GM19043 (cell line): ENCODE measurements around the gene LPP.

Experiments used
- ATAC-seq: cut with Tn5 transposase; IDR thresholded peaks from one replicate; pipeline ENCODE4 v1.9.1; 2021; ENCODE audit warnings: low read depth; ENCODE audit not compliant: unreplicated experiment

Gene LPP

GRCh38 chr3:188154014-188154808 is at the start of gene LPP:
LPP (plus strand) TSS chr3:188154157; CDS start chr3:188406121, 251,964 bp downstream.
- peak; percentile 65 for ATAC-seq

- no peak for ATAC-seq
These were observed 48.0 kb upstream of the LPP start for GRCh38 chr3:188106006-188106405.

GRCh38 chr3:188106454-188106853 is 47.5 kb upstream of the LPP start:
- ATAC-seq = no peak

GRCh38 chr3:188106887-188107830 is 46.8 kb upstream of the LPP start:
- no peak for ATAC-seq

GRCh38 chr3:188108703-188109412 is 45.1 kb upstream of the LPP start:
- no peak for ATAC-seq

GRCh38 chr3:188111002-188111584 is 42.9 kb upstream of the LPP start:
- no peak for ATAC-seq

- ATAC-seq = no peak
These were observed 40.2 kb upstream of the LPP start for GRCh38 chr3:188113756-188114155.

GRCh38 chr3:188119846-188120245 is 34.1 kb upstream of the LPP start:
- no peak for ATAC-seq

GRCh38 chr3:188122571-188123169 is 31.3 kb upstream of the LPP start:
- no peak for ATAC-seq

GRCh38 chr3:188123170-188123905 is 30.6 kb upstream of the LPP start:
- no peak for ATAC-seq

GRCh38 chr3:188124184-188124583 is 29.8 kb upstream of the LPP start:
- no peak for ATAC-seq

- ATAC-seq = no peak
These were observed 28.9 kb upstream of the LPP start for GRCh38 chr3:188125076-188125475.

- ATAC-seq = no peak
These were observed 27.7 kb upstream of the LPP start for GRCh38 chr3:188126276-188126675.

GRCh38 chr3:188126934-188127333 is 27.0 kb upstream of the LPP start:
- ATAC-seq = no peak

- no peak for ATAC-seq
These were observed 25.1 kb upstream of the LPP start for GRCh38 chr3:188128905-188129304.

- peak; percentile 58 for ATAC-seq
These were observed 22.9 kb upstream of the LPP start for GRCh38 chr3:188131023-188131422.

GRCh38 chr3:188133219-188133618 is 20.7 kb upstream of the LPP start:
- ATAC-seq = no peak

GRCh38 chr3:188133646-188134045 is 20.3 kb upstream of the LPP start:
- ATAC-seq = no peak

GRCh38 chr3:188134079-188134478 is 19.9 kb upstream of the LPP start:
- ATAC-seq = no peak
